ENCODE measurements around the gene DNAI4.

GRCh38 chr1:66831529-66832239 is 93.0 kb downstream of the DNAI4 start:
- no peak for TF ChIP-seq CTCF (IDR thresholded peaks at IDR 0.05)
- no peak for TF ChIP-seq POLR2A (IDR thresholded peaks at IDR 0.05)

Measured in tibial nerve (tissue), 3 donors.